Measurements from ENCODE around the gene PKN2. TPM values are rescaled to one million over a fixed set of nuclear protein-coding genes. Genes with fewer than 3 reads are reported as not detected.

The PKN2 gene
- total and polyA plus RNA-seq, 2 of the 8 experiments (the other 6 are each of a cell fraction or from before 2014, with no cell fraction given): 7.8 to 32.0 TPM

DNA sequence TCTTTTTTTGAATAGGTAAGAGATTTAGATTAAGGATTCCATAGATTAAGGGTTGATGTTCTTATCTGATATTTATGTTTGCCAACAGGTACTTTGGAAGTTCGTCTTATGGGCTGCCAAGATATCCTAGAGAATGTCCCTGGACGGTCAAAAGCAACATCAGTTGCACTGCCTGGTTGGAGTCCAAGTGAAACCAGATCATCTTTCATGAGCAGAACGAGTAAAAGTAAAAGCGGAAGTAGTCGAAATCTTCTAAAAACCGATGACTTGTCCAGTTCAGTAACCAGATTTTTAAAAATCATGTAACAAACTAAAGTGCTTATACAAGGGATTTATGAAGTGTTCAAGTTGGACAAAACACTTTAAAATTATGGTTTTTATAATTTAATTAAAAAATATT, 100.5 kb downstream of the PKN2 start:
- no peak overlapping the region for H3K4ac ChIP-seq (replicated peaks; ENCODE audit: insufficient read length, low read depth, low read length)
- H2BK12ac ChIP-seq (ENCODE audit: low read depth, low read length): no peak overlapping the region
- no peak overlapping the region for H2AK5ac ChIP-seq (ENCODE audit: low read depth, low read length)
- H4K8ac ChIP-seq (ENCODE audit: extremely low read depth, insufficient read depth, low read length): no peak overlapping the region
- no peak overlapping the region for H3K18ac ChIP-seq (ENCODE audit: extremely low read depth, low read length)
- no peaks in the 10 kb centered on the region for H3K9me3 ChIP-seq (ENCODE audit: insufficient read depth in 2 of 2, low read depth in 1 of 2, low read length in 1 of 2)
- H2BK15ac ChIP-seq (ENCODE audit: low read length): no peak overlapping the region
- H3K4me1 ChIP-seq (replicated peaks in 1 of 4; ENCODE audit: control insufficient read depth in 3 of 4, insufficient read depth in 4 of 4, low read length in 3 of 4): peaks cover 0 to 11% (median 0%) of the 10 kb centered on the region in 4 experiments; a peak in 1 of 7 replicates
- POLR2A ChIA-PET (ENCODE audit: partially characterized antibody): no interaction called here
- H3K56ac ChIP-seq (replicated peaks; ENCODE audit: insufficient read length, low read depth, low read length): no peak overlapping the region
- H2BK120ac ChIP-seq (replicated peaks; ENCODE audit: low read depth, low read length): no peak overlapping the region
- no peaks in the 10 kb centered on the region for H3K27me3 ChIP-seq (replicated peaks in 1 of 4; ENCODE audit: control insufficient read depth in 3 of 4, extremely low read depth in 1 of 4, insufficient read depth in 3 of 4, low read length in 3 of 4)
- H4K91ac ChIP-seq (replicated peaks; ENCODE audit: insufficient read length, low read length): no peak overlapping the region
- no peaks in the 10 kb centered on the region for H4K20me1 ChIP-seq (replicated peaks in 1 of 2; ENCODE audit: control insufficient read depth in 1 of 2, insufficient read depth in 2 of 2, low read length in 2 of 2)
- WGBS, 2 experiments (ENCODE audit: extremely low coverage in 1 of 2, insufficient coverage in 1 of 2, insufficient read length in 1 of 2, insufficient replicate concordance in 2 of 2, low coverage in 1 of 2, low lambda C conversion rate in 2 of 2, missing lambda C conversion rate in 1 of 2): 84% methylated on average over 6 of the region's 6 CpGs; no CpG with 5 or more reads in 1 of the 2 experiments
- TF ChIP-seq PHF8 (conservative IDR thresholded peaks at IDR 0.05; ENCODE audit: low read depth, low read length) (no peak), SUZ12 (IDR thresholded peaks at IDR 0.05; ENCODE audit: low read length) (no peak), POLR2AphosphoS5 (IDR thresholded peaks at IDR 0.05; ENCODE audit: low read depth, low read length) (no peak), CEBPB (IDR thresholded peaks at IDR 0.05; ENCODE audit: low read depth, low read length) (no peak), BRCA1 (IDR thresholded peaks at IDR 0.05; ENCODE audit: low read depth, low read length) (no peak), GABPA (IDR thresholded peaks at IDR 0.05; ENCODE audit: borderline replicate concordance, insufficient read depth, low read length) (no peak), CHD1 (IDR thresholded peaks at IDR 0.05; ENCODE audit: low read depth, low read length) (no peak), CTBP2 (IDR thresholded peaks at IDR 0.05; ENCODE audit: borderline replicate concordance, insufficient read depth, insufficient read length, low read length) (no peak), CREB1 (IDR thresholded peaks at IDR 0.05) (no peak), POU5F1 (IDR thresholded peaks at IDR 0.05; ENCODE audit: low read depth, low read length) (no peak), BCL11A (IDR thresholded peaks at IDR 0.05; ENCODE audit: low read depth in 2 of 2, low read length in 2 of 2) (no peak), TEAD4 (IDR thresholded peaks at IDR 0.05; ENCODE audit: low read depth, low read length) (no peak)
- H3K23ac ChIP-seq (ENCODE audit: insufficient read length): no peak overlapping the region
- no peaks in the 10 kb centered on the region for H3K79me1 ChIP-seq (ENCODE audit: low read depth, low read length)
- FAIRE-seq: no peak
- H3K14ac ChIP-seq (ENCODE audit: insufficient read length): no peak overlapping the region
- CTCF ChIA-PET (ENCODE audit: partially characterized antibody): interaction anchor here (0.9 kb wide), 1 partner anchor 92 kb away, joined by 3 read pairs; no protein-coding TSS in a partner anchor
- no peak overlapping the region for H3K4me2 ChIP-seq (ENCODE audit: insufficient read depth in 1 of 2, low read depth in 2 of 2, low read length in 2 of 2)
- peaks cover 2% of the 10 kb centered on the region; the same call in 1 of the 2 replicates for H3K23me2 ChIP-seq (ENCODE audit: low read depth, low read length)
- H3K9ac ChIP-seq (replicated peaks in 1 of 4; ENCODE audit: extremely low read depth in 1 of 4, low read depth in 3 of 4, low read length in 3 of 4): no peak overlapping the region
- H3K36me3 ChIP-seq (ENCODE audit: control insufficient read depth in 2 of 4, insufficient read depth in 4 of 4, low read length in 3 of 4): peaks cover 0 to 32% (median 5%) of the 10 kb centered on the region in 4 experiments; a peak in 4 of 8 replicates
- H3K4me3 ChIP-seq (ENCODE audit: extremely low read depth in 1 of 4, insufficient read depth in 2 of 4, low read depth in 3 of 4, low read length in 4 of 4): no peak overlapping the region
- H2AFZ ChIP-seq (ENCODE audit: low read length): no peak overlapping the region
- H2BK20ac ChIP-seq (ENCODE audit: low read length): no peak overlapping the region
- H4K5ac ChIP-seq (ENCODE audit: insufficient read length, low read depth, low read length): no peak overlapping the region
- H3K27ac ChIP-seq (ENCODE audit: low read depth, low read length): no peak overlapping the region
- H2BK5ac ChIP-seq (ENCODE audit: low read depth, low read length): no peak overlapping the region
- H3K79me2 ChIP-seq (ENCODE audit: control insufficient read depth in 1 of 2, insufficient read depth in 2 of 2, low read length in 2 of 2): no peaks in the 10 kb centered on the region
- no peak for DNase-seq (ENCODE audit: low read depth in 1 of 2, low spot score in 2 of 2)

Measured in H1 (cell line).